GM06990 (cell line): ENCODE data around the gene LGR6.

ENCODE experiments used
- DNase-seq: peaks from one replicate; pipeline ENCODE4 v3.0.0-alpha.2; 2011; ENCODE audit not compliant: insufficient read length; ENCODE audit errors: extremely low read depth
- H3K27me3 ChIP-seq: replicated peaks from 2 replicates; pipeline ENCODE4 v1.6.0; 2011; ENCODE audit warnings: low read length; ENCODE audit not compliant: control insufficient read depth, insufficient read depth
- H3K36me3 ChIP-seq: 2 replicates; pipeline ENCODE4 v1.5.1; 2011; ENCODE audit warnings: low read length; ENCODE audit not compliant: control insufficient read depth, insufficient read depth
- H3K4me3 ChIP-seq: replicated peaks from 2 replicates; pipeline ENCODE4 v1.5.1; 2011; ENCODE audit warnings: low read depth, mild to moderate bottlenecking, control low read depth, low read length
- CTCF ChIP-seq: IDR thresholded peaks from 2 replicates; pipeline ENCODE4 v1.5.1; 2011; ENCODE audit warnings: low read length, control low read depth, mild to moderate bottlenecking, inconsistent platforms; ENCODE audit not compliant: insufficient read depth, poor library complexity, severe bottlenecking

Gene LGR6

GRCh38 chr1:202324646-202325045, 131.0 kb downstream of the LGR6 start:
- TF ChIP-seq CTCF, result no peak

GRCh38 chr1:202329891-202330290, 136.3 kb downstream of the LGR6 start:
- no peak overlapping the region for H3K4me3 ChIP-seq
- H3K27me3 ChIP-seq, result no peaks in the 10 kb centered on the region
- TF ChIP-seq CTCF, result no peak
- no peak for DNase-seq
- H3K36me3 ChIP-seq, result peaks cover 2% of the 10 kb centered on the region

More at GRCh38 chr1:202324646-202325045, 131.0 kb downstream of the LGR6 start:
- Histone ChIP-seq H3K4me3 (no peak overlapping the region), H3K36me3 (peaks cover 2% of the 10 kb centered on the region; the same call in 1 of the 2 replicates), H3K27me3 (no peaks in the 10 kb centered on the region)
- no peak for DNase-seq

GRCh38 chr1:202333861-202334260, 140.3 kb downstream of the LGR6 start:
- no peak overlapping the region for H3K4me3 ChIP-seq
- TF ChIP-seq CTCF, result no peak
- H3K27me3 ChIP-seq, result no peaks in the 10 kb centered on the region
- no peak for DNase-seq
- H3K36me3 ChIP-seq, result no peaks in the 10 kb centered on the region; the same call in none of the 2 replicates

- TF ChIP-seq CTCF, result peak; percentile 70
- H3K4me3 ChIP-seq, result no peak overlapping the region
- H3K36me3 ChIP-seq, result no peaks in the 10 kb centered on the region
- peak; percentile 15 for DNase-seq
- H3K27me3 ChIP-seq, result no peaks in the 10 kb centered on the region
Observed at GRCh38 chr1:202343652-202344349, 150.2 kb downstream of the LGR6 start.

- H3K27me3 ChIP-seq, result no peaks in the 10 kb centered on the region
- TF ChIP-seq CTCF, result no peak
- DNase-seq, result no peak
- H3K36me3 ChIP-seq, result no peaks in the 10 kb centered on the region
- peak overlapping the region; percentile 5; the same call in 1 of the 2 replicates for H3K4me3 ChIP-seq
Observed at GRCh38 chr1:202348005-202348508, 154.5 kb downstream of the LGR6 start.
